Activated CD8-positive, alpha-beta memory T cell treated with anti-CD3 and anti-CD28 coated beads for 24 hours (primary cell): ENCODE results near the gene RAB11FIP5.

ENCODE experiments used
- DNase-seq: peaks from one replicate; pipeline ENCODE4 v3.0.0-alpha.2; 2020

RAB11FIP5 gene

GRCh38 chr2:73085691-73086090, 27.1 kb downstream of the RAB11FIP5 start:
- peak; percentile 90 for DNase-seq

DNA sequence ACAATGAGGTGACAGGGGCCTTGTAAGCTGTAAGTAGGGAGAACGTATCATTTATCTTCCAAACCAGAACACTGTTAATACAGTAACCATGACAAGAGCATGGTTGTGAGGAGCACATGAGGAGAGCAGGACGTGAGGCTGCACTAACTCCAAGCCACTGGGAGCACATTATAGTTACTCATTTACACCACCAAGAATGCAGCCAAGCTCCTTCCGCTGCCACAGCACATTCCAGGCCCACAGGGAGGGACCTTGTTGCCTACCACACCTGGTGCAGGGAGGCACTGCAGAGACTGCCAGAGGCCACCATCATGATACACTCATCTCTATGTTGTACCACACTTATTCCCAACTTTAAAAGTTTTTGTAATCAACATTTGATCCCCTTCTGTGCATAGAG, 27.8 kb downstream of the RAB11FIP5 start:
- no peak for DNase-seq

- DNase-seq, result no peak
These were observed 28.6 kb downstream of the RAB11FIP5 start for GRCh38 chr2:73083886-73084800.

DNA sequence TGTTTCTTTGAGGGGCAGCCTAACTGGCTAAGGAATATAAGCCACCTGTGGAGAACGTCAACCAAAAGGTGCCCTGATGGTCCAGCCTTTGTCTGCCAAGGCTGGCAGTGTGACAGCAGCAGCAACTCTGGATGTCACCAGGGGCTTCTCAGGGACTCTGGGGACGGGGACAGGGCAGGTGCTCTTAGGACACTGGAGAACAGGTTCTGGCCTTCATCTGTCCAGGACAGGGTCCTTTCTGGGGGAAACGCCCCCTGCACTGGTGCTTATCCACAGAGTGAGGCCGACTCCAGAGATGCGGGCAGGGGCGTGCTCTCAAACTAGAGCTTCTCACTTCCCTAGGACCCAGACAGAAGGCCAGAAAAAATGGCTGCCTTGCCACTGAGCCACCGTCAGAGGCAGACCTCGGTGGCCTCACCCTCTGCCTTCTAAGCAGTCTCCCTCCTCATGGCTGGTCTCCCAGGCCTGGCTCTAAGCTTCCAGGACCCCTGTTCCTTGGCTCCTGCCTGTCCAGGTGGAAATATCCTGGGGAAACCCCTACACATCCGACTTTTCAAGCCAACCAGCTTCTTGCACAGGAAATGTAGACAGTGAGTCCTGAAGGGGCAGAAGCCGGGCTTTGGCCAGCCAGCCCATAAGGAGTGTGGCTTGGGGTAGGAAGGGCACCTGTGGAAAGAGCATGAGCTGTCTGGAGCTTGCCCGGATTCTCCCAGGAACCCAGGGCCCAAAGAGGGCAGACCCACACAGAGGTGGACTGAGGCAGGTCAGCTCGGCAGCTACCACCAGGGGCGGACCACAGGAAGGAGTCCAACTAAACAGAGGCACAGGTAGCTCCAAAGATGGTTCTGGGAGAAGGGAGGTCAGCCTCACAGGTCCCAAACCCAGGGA, 30.0 kb downstream of the RAB11FIP5 start:
- no peak for DNase-seq

GRCh38 chr2:73081181-73081671, 31.5 kb downstream of the RAB11FIP5 start:
- DNase-seq, result no peak

DNA sequence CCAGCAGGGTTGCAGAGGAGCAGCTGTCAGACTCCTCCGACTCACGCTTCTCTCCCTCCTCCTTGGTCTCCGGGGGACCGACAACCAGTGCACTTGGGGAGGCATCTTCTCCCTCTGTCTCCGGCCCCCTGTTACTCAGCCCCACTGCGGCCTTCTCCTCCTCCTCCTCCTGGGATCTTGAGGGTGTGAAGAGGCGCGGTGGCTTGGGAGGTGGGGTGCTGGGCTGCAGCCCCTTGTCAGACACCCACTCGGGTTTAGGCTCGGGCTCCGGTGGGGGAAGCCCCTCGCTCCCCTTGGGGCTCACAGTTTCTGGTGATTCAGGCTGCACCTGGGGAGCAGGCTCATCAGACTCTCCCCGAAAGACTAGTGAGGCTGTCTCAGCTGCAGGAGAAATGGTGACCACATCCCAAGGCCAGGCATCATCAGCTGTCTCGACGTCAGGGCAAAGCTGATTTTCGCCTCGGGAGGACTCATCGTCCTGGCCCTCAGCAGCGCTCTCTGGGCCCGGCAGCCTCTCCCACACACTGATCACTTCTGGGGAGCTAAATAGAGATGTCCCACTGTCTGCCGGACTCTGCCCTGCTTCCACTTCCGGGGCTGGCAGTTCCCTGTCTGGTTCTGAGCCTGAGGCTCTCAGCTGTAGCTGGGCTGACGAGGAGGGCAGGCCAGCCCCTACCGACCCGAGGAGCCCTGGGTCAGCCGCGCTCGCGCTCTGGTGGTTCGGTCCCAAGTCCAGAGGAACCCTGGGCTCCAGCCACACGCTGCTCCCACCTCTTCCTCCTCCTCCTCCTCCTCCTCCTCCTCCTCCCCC, 32.2 kb downstream of the RAB11FIP5 start:
- no peak for DNase-seq

- DNase-seq, result no peak
These were observed 33.1 kb downstream of the RAB11FIP5 start for GRCh38 chr2:73079636-73080035.

DNA sequence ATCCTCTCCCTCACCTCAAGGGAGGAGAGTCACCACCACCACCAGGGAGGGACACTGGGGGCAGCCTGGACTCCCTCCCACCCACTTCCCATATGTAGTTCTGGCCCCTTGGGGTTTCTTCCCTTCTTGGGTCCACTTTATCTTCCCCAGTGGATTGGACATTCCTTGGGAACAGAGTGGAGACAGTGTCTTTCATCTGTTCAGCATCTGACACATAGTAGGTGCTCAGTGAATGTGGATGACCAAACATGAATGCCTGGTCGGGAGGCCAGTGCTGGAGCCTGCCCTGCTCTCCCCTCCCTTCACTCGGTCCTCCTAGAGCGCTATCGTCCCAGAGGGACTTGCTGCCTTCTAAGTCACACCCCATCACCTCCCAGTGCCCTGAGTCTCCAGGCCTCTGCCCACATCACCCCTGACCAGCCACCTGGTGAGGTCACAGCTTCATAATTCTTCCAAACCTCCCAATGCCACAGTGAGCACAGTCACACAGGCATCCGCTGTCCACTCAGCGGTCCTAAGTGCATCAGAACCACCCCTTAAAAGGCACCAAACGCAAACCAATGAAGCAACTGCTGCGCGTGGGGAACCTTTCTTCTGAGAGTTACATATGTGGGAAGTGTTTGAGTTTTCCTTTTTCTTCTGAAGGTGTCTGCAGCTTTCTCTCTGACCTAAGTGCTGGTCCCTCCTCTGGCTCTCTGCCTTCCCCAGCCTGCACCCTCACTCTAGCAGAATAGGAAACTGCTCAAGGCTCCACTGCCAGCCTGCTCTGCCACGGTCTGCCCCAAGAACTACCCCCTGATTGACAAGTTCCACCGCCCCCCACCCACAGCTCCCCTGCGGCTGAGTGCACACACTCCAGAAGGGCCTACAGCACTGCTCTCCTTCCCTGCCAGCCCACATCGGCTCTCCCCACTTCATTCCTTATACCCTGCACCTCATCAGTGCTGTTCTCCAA, 34.0 kb downstream of the RAB11FIP5 start:
- DNase-seq, result no peak

GRCh38 chr2:73077424-73077795, 35.3 kb downstream of the RAB11FIP5 start:
- DNase-seq, result no peak

- no peak for DNase-seq
These were observed 35.9 kb downstream of the RAB11FIP5 start for GRCh38 chr2:73076701-73077423.

DNA sequence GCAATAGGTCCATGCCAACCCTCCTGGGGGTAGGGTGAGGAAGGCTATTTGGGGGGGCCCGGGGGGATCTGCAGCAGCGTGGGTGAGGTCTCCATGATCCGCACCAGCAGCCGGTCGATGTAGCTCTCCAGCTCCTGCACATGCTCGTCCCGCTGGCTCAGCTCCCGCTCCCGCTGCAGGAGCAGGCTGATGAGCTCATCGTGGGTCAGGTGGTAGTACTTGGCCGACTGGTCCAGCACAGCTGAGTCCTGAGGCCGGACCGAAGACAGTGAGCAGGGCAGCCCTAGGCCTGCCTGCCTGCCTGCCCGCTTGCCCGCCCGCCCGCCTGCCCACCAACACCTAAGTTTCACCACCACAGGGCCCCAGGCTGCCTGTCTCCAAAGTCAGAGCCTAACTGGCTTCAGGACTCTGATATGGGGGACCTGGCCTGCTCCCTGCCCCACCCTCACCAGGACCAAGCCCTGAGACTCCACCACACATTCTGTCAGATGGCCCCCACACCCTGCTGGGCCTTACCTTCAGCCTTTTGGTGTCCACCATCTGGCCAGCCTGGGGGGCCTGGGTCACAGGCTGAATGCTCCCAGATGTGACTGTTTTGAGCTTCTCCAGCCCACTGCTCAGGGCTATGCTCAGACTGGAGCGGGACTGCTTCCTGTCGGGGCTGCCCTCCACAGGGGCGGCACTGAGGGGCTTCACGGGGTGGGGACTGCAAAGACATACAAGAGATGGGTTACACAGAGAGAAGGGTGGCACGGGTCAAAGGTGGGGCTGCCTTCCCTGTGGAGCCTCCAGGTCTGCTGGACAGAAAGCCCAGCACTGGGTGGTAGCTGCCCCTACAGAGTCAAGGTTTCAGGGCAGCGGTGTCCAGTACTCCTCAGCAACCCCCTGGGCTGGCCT, 37.0 kb downstream of the RAB11FIP5 start:
- no peak for DNase-seq

- DNase-seq, result no peak
These were observed 38.4 kb downstream of the RAB11FIP5 start for GRCh38 chr2:73074110-73075069.

DNA sequence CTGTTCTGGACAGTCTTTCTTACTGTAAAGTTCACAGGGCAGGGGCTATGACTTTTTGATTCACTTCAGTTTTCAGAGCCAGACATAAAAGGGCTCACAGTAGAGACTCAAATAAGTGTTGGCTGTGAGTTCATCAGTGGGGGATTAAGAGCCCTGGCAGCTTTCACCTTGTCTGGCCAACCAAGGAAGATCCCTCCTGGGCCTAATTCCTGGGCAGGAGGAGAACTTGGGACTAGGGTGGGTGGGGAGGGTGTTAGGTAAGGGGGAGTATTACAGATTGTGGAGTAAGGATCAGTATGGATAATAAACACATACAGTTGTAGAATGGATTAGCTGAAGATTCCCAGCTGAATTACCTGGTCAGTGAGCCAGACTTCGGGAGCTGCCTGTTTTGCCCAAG, 40.3 kb downstream of the RAB11FIP5 start:
- no peak for DNase-seq

DNA sequence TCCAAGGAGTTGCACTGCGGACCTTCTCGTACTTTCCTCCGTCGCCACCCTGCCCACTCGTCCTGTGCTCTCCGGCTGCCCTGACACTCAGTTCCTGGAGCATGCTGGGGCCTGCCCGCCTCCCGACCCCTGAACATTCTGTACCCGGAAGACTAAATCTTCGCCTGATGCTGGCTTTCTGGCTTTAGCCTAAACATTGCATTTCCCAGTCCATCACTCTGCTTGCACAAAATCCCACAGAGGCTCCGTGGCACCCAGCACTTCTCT, 40.7 kb downstream of the RAB11FIP5 start:
- no peak for DNase-seq

DNA sequence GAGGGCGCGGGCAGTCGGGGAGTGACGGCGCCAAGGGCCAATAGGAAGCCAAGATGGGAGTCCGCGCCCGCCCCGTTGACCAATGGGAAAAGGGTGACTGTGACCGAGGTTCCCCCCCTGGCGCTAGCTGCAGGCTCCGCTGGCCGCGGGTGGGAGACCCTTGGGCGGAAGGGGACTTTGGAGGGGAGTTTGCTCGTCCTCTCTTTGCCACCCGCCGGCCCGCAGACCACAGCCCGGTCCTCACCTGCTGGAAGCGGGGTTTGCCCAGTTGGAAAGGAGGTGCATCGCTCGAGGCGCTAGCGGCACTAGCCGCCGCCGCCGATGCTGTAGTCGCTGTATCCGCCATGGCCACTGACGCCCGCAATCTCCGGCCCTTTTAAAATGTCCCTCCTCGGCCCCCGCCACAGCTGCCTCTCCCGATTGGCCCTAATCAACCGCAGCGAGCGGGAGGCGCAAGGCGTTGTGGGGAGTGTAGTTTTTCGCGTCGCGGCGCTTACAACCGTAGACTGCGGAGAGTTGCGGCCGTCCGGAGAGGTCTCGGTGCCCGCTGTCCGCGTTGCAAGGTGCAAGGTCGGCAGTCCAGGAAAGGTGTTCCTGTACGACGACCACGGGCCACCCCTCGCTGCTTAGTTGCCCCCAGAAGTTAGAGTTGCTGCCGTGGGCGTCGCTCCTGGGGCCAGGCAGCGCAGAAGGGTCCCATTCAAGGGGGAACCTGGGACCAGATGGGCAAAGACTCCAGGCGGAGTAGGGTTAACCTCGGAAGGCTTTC, 41.2 kb downstream of the RAB11FIP5 start, which contains the start of gene SFXN5:
TSS of gene SFXN5 (minus strand) at position 353 of the 769 bp plus-strand sequence. CDS start at position 346, 7 bp downstream.
- DNase-seq, result peak; percentile 100

GRCh38 chr2:73070643-73071359, 41.9 kb downstream of the RAB11FIP5 start:
- peak; percentile 86 for DNase-seq
